ENCODE data around the gene SYNGR1.

SYNGR1 gene

DNA sequence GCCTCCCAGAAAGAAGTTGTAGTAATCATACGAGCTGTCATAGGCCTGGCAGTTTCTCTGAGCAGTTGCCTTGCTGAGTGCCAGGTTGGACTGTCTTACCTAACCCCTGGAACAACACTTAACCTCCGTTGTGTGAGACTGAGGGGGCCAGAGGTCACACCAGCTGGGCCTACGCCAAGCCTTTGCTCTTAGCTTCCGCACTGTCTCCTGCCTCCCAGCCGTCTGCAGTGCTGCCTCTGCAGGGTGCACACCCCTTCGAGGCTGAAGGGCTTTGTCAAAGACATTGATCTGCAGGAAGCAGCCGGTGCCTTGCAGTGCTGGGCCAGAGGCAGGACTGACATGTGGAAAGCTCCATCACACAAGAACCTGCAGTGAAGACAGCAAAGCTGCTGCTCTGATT, 66.5 kb downstream of the SYNGR1 start:
- H2BK12ac ChIP-seq (ENCODE audit: low read length in 2 of 2) = no peak overlapping the region
- H3K79me1 ChIP-seq (replicated peaks; ENCODE audit: low read length, poor library complexity, severe bottlenecking) = peaks cover 20% of the 10 kb centered on the region

DNA sequence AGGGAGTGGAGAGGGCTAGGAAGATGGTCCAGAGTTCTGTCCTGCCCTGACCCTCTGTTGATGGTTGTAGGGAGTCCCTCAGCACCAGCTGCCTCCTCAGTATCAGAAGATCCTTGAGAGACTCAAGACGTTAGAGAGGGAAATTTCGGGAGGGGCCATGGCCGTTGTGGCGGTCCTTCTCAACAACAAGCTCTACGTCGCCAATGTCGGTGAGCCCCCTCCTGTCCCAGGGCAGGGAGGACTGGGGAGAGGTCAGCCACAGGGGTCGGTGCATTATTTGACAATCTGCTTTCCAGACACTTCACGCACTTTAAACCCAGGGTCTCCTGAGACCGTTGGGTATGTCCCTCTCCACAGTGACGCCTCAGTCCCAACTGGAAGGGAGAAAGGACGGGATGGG, 67.8 kb downstream of the SYNGR1 start:
- no peak overlapping the region for H4K8ac ChIP-seq (ENCODE audit: low read length)
- no peak overlapping the region for H3K4me2 ChIP-seq (ENCODE audit: low read length, poor library complexity, severe bottlenecking)
- H2AFZ ChIP-seq (ENCODE audit: low read depth, low read length) = no peak overlapping the region
- no peak overlapping the region for H2BK5ac ChIP-seq (ENCODE audit: low read depth, low read length, poor library complexity, severe bottlenecking)
- WGBS = 90% methylated on average over 12 of the region's 12 CpGs
- no peak overlapping the region for H2BK15ac ChIP-seq (ENCODE audit: low read depth, poor library complexity, severe bottlenecking)
- H2AK5ac ChIP-seq (ENCODE audit: low read length, severe bottlenecking) = no peak overlapping the region
- no peak overlapping the region for H3K23ac ChIP-seq (ENCODE audit: low read length in 2 of 2)
- H3K9me3 ChIP-seq (ENCODE audit: control insufficient read depth, low read length) = no peaks in the 10 kb centered on the region
- peaks cover 2% of the 10 kb centered on the region for H3K4me1 ChIP-seq (ENCODE audit: control insufficient read depth, insufficient read depth, low read depth, low read length)
- no peak overlapping the region for H2BK120ac ChIP-seq (ENCODE audit: low read depth, low read length)
- no peaks in the 10 kb centered on the region for H3K27me3 ChIP-seq (ENCODE audit: control insufficient read depth in 1 of 2, insufficient read depth in 1 of 2, low read length in 2 of 2)
- no peak overlapping the region for H3K4ac ChIP-seq (ENCODE audit: low read depth in 1 of 2, low read length in 2 of 2)
- no peak overlapping the region for H3K9ac ChIP-seq (ENCODE audit: low read length)
- H3K27ac ChIP-seq (ENCODE audit: low read length, poor library complexity, severe bottlenecking) = no peak overlapping the region
- no peak for DNase-seq
- H3K79me1 ChIP-seq (replicated peaks; ENCODE audit: low read length, poor library complexity, severe bottlenecking) = peaks cover 18% of the 10 kb centered on the region
- H3K18ac ChIP-seq (ENCODE audit: low read depth in 1 of 2, low read length in 2 of 2) = no peak overlapping the region
- no peak overlapping the region for H4K91ac ChIP-seq (ENCODE audit: low read length)
- H3K4me3 ChIP-seq (ENCODE audit: insufficient read depth in 1 of 2, low read depth in 1 of 2, low read length in 2 of 2) = no peak overlapping the region
- no peak overlapping the region for H3K14ac ChIP-seq (ENCODE audit: low read length in 2 of 2)
- H3K36me3 ChIP-seq (ENCODE audit: control insufficient read depth in 1 of 2, insufficient read depth in 2 of 2, low read depth in 1 of 2, low read length in 2 of 2) = peaks cover 70 to 72% of the 10 kb centered on the region in 2 experiments
- H2BK12ac ChIP-seq (ENCODE audit: low read length in 2 of 2) = no peak overlapping the region

More for the DNA sequence above, 66.5 kb downstream of the SYNGR1 start:
- Histone ChIP-seq H3K4ac (ENCODE audit: low read depth in 1 of 2, low read length in 2 of 2) (no peak overlapping the region), H3K9me3 (ENCODE audit: control insufficient read depth, low read length) (no peaks in the 10 kb centered on the region), H2AFZ (ENCODE audit: low read depth, low read length) (no peak overlapping the region), H3K4me1 (ENCODE audit: control insufficient read depth, insufficient read depth, low read depth, low read length) (peaks cover 2% of the 10 kb centered on the region), H2AK5ac (ENCODE audit: low read length, severe bottlenecking) (no peak overlapping the region), H3K4me2 (ENCODE audit: low read length, poor library complexity, severe bottlenecking) (no peak overlapping the region), H3K9ac (ENCODE audit: low read length) (no peak overlapping the region), H2BK5ac (ENCODE audit: low read depth, low read length, poor library complexity, severe bottlenecking) (no peak overlapping the region), H3K18ac (ENCODE audit: low read depth in 1 of 2, low read length in 2 of 2) (no peak overlapping the region), H4K91ac (ENCODE audit: low read length) (no peak overlapping the region), H2BK120ac (ENCODE audit: low read depth, low read length) (no peak overlapping the region), H3K4me3 (ENCODE audit: insufficient read depth in 1 of 2, low read depth in 1 of 2, low read length in 2 of 2) (no peak overlapping the region), H4K8ac (ENCODE audit: low read length) (no peak overlapping the region), H3K14ac (ENCODE audit: low read length in 2 of 2) (no peak overlapping the region), H3K36me3 (ENCODE audit: control insufficient read depth in 1 of 2, insufficient read depth in 2 of 2, low read depth in 1 of 2, low read length in 2 of 2) (peaks cover 60 to 61% of the 10 kb centered on the region in 2 experiments), H2BK15ac (ENCODE audit: low read depth, poor library complexity, severe bottlenecking) (no peak overlapping the region), H3K27me3 (ENCODE audit: control insufficient read depth in 1 of 2, insufficient read depth in 1 of 2, low read length in 2 of 2) (no peaks in the 10 kb centered on the region), H3K27ac (ENCODE audit: low read length, poor library complexity, severe bottlenecking) (no peak overlapping the region), H3K23ac (ENCODE audit: low read length in 2 of 2) (no peak overlapping the region)
- no peak for DNase-seq
- WGBS = 85% methylated on average over 7 of the region's 7 CpGs

DNA sequence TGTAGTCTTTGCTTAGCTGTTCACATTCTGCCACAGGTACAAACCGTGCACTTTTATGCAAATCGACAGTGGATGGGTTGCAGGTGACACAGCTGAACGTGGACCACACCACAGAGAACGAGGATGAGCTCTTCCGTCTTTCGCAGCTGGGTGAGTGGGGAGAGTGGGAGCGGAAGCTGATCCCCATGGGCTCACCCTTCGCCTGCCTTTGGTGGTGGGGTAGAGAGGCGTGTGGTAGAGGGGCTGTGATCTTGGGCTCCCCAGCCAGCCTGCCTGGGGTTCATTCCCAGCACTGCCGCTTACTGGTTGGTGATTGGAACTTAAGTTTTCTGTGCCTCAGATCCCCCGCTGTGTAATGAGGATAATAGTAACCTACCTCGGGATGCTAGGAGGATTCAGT, 68.9 kb downstream of the SYNGR1 start:
- Histone ChIP-seq H4K8ac (ENCODE audit: low read length) (no peak overlapping the region), H3K23ac (ENCODE audit: low read length in 2 of 2) (no peak overlapping the region), H3K9ac (ENCODE audit: low read length) (no peak overlapping the region), H2BK5ac (ENCODE audit: low read depth, low read length, poor library complexity, severe bottlenecking) (no peak overlapping the region), H3K4me3 (ENCODE audit: insufficient read depth in 1 of 2, low read depth in 1 of 2, low read length in 2 of 2) (no peak overlapping the region), H3K36me3 (ENCODE audit: control insufficient read depth in 1 of 2, insufficient read depth in 2 of 2, low read depth in 1 of 2, low read length in 2 of 2) (peaks cover 70 to 78% of the 10 kb centered on the region in 2 experiments), H3K27me3 (ENCODE audit: control insufficient read depth in 1 of 2, insufficient read depth in 1 of 2, low read length in 2 of 2) (no peaks in the 10 kb centered on the region), H3K4me2 (ENCODE audit: low read length, poor library complexity, severe bottlenecking) (no peak overlapping the region), H3K14ac (ENCODE audit: low read length in 2 of 2) (no peak overlapping the region), H3K9me3 (ENCODE audit: control insufficient read depth, low read length) (no peaks in the 10 kb centered on the region), H3K4me1 (ENCODE audit: control insufficient read depth, insufficient read depth, low read depth, low read length) (peaks cover 2% of the 10 kb centered on the region), H3K18ac (ENCODE audit: low read depth in 1 of 2, low read length in 2 of 2) (no peak overlapping the region), H2AFZ (ENCODE audit: low read depth, low read length) (no peak overlapping the region), H3K79me1 (replicated peaks; ENCODE audit: low read length, poor library complexity, severe bottlenecking) (peaks cover 16% of the 10 kb centered on the region), H4K91ac (ENCODE audit: low read length) (no peak overlapping the region), H2BK120ac (ENCODE audit: low read depth, low read length) (no peak overlapping the region), H3K27ac (ENCODE audit: low read length, poor library complexity, severe bottlenecking) (no peak overlapping the region), H2BK15ac (ENCODE audit: low read depth, poor library complexity, severe bottlenecking) (no peak overlapping the region), H3K4ac (ENCODE audit: low read depth in 1 of 2, low read length in 2 of 2) (no peak overlapping the region), H2AK5ac (ENCODE audit: low read length, severe bottlenecking) (no peak overlapping the region), H2BK12ac (ENCODE audit: low read length in 2 of 2) (no peak overlapping the region)
- DNase-seq = no peak
- 95% methylated on average over 12 of the region's 12 CpGs for WGBS

DNA sequence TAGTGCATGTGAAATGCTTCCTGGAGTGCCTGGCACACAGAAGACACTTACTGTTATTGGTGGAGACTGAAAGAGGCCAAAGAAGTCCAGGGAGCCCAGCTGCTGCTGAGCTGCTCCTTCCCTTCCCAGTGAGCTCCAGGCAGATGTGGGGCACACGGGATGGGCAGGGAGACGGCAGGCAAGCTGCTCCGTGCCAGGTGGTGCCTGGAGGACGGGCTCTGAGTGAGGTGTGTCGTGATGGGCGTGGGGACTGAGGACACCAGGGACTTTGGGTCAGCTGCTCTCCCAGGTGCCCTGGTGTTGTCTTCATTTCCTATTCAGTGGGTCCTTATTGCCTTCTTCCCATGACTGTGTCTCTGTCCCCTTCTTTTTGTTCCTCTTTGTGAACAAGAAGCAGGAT, 69.3 kb downstream of the SYNGR1 start:
- no peak for DNase-seq
- H3K4me3 ChIP-seq (ENCODE audit: insufficient read depth in 1 of 2, low read depth in 1 of 2, low read length in 2 of 2) = no peak overlapping the region
- H4K8ac ChIP-seq (ENCODE audit: low read length) = no peak overlapping the region
- H2BK120ac ChIP-seq (ENCODE audit: low read depth, low read length) = no peak overlapping the region
- peaks cover 70 to 82% of the 10 kb centered on the region in 2 experiments for H3K36me3 ChIP-seq (ENCODE audit: control insufficient read depth in 1 of 2, insufficient read depth in 2 of 2, low read depth in 1 of 2, low read length in 2 of 2)
- H3K27ac ChIP-seq (ENCODE audit: low read length, poor library complexity, severe bottlenecking) = no peak overlapping the region
- H3K14ac ChIP-seq (ENCODE audit: low read length in 2 of 2) = no peak overlapping the region
- H3K79me1 ChIP-seq (replicated peaks; ENCODE audit: low read length, poor library complexity, severe bottlenecking) = peaks cover 12% of the 10 kb centered on the region
- H2BK12ac ChIP-seq (ENCODE audit: low read length in 2 of 2) = no peak overlapping the region
- no peak overlapping the region for H2BK5ac ChIP-seq (ENCODE audit: low read depth, low read length, poor library complexity, severe bottlenecking)
- no peak overlapping the region for H3K9ac ChIP-seq (ENCODE audit: low read length)
- no peaks in the 10 kb centered on the region for H3K9me3 ChIP-seq (ENCODE audit: control insufficient read depth, low read length)
- H4K91ac ChIP-seq (ENCODE audit: low read length) = no peak overlapping the region
- no peaks in the 10 kb centered on the region for H3K27me3 ChIP-seq (ENCODE audit: control insufficient read depth in 1 of 2, insufficient read depth in 1 of 2, low read length in 2 of 2)
- no peak overlapping the region for H3K4ac ChIP-seq (ENCODE audit: low read depth in 1 of 2, low read length in 2 of 2)
- H2AFZ ChIP-seq (ENCODE audit: low read depth, low read length) = no peak overlapping the region
- H3K23ac ChIP-seq (ENCODE audit: low read length in 2 of 2) = no peak overlapping the region
- no peak overlapping the region for H2BK15ac ChIP-seq (ENCODE audit: low read depth, poor library complexity, severe bottlenecking)
- 96% methylated on average over 6 of the region's 6 CpGs for WGBS
- no peak overlapping the region for H3K4me2 ChIP-seq (ENCODE audit: low read length, poor library complexity, severe bottlenecking)
- H2AK5ac ChIP-seq (ENCODE audit: low read length, severe bottlenecking) = no peak overlapping the region
- H3K4me1 ChIP-seq (ENCODE audit: control insufficient read depth, insufficient read depth, low read depth, low read length) = peaks cover 2% of the 10 kb centered on the region
- no peak overlapping the region for H3K18ac ChIP-seq (ENCODE audit: low read depth in 1 of 2, low read length in 2 of 2)
